ENCODE results near the gene RPEL1. TPM values are rescaled to one million over a fixed set of nuclear protein-coding genes. Genes with fewer than 3 reads are reported as not detected.

Gene RPEL1
- total RNA-seq, 2 donors from 2014 or later, result not detected

DNA sequence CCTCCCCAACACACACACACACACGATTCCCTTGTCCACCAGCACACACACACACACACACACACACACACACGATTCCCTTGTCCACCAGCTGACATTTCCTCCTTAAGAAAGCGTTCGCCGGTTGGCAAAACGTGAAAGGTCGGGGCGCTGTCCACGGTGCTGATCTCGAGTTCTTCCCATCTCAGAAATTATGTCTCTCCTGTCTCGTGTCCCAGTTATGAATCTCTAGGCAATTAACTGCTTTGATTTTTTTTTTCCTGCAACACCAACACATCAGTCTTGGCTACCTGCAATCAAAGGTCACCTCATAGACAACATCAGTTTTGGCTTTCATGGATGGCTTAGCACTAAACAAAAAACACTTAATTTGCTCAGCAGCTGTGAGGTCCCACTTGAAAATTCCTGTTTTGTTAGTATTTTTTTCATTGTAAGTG lies 33.2 kb downstream of the RPEL1 start:
- H3K4me1 ChIP-seq (ENCODE audit: control insufficient read depth in 1 of 2, low read depth in 2 of 2), result peaks cover 9 to 18% of the 10 kb centered on the region in 2 donors
- ATAC-seq (ENCODE audit: insufficient number of reproducible peaks, low FRiP score, low read depth) (no peak), DNase-seq (ENCODE audit: low spot score) (no peak)
- H3K4me3 ChIP-seq, result no peak overlapping the region
- H3K27me3 ChIP-seq (replicated peaks; ENCODE audit: insufficient read depth), result peaks cover 5% of the 10 kb centered on the region
- no peaks in the 10 kb centered on the region for H3K9me3 ChIP-seq
- no peaks in the 10 kb centered on the region for H3K36me3 ChIP-seq
- no peak overlapping the region for H3K27ac ChIP-seq
- TF ChIP-seq, protein P1, sequence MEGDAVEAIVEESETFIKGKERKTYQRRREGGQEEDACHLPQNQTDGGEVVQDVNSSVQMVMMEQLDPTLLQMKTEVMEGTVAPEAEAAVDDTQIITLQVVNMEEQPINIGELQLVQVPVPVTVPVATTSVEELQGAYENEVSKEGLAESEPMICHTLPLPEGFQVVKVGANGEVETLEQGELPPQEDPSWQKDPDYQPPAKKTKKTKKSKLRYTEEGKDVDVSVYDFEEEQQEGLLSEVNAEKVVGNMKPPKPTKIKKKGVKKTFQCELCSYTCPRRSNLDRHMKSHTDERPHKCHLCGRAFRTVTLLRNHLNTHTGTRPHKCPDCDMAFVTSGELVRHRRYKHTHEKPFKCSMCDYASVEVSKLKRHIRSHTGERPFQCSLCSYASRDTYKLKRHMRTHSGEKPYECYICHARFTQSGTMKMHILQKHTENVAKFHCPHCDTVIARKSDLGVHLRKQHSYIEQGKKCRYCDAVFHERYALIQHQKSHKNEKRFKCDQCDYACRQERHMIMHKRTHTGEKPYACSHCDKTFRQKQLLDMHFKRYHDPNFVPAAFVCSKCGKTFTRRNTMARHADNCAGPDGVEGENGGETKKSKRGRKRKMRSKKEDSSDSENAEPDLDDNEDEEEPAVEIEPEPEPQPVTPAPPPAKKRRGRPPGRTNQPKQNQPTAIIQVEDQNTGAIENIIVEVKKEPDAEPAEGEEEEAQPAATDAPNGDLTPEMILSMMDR (IDR thresholded peaks at IDR 0.05), result no peak

DNA sequence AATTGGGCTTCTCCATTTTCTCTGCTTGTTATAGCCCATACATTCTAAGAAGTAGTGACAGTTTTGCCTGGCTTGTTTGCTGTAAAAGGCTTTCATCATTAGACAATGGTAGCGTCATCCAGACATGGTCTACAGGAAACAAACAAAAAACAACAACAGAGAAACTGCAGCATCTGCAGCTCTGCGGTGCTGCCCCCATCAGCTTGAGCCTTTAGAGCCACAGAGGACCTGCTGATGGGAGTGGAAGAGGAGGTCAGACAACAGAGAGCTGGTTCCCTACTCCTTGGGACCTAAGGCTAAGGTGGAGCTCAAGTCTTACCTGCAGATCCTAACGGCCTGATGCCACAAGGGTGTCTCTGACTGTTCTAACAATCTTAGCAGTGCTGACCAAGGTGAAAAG lies 34.3 kb downstream of the RPEL1 start:
- H3K9me3 ChIP-seq, result no peaks in the 10 kb centered on the region
- H3K27me3 ChIP-seq (replicated peaks; ENCODE audit: insufficient read depth), result peaks cover 5% of the 10 kb centered on the region
- TF ChIP-seq, protein P1 (IDR thresholded peaks at IDR 0.05), result no peak
- H3K36me3 ChIP-seq, result no peaks in the 10 kb centered on the region
- H3K27ac ChIP-seq, result no peak overlapping the region
- peaks cover 9 to 16% of the 10 kb centered on the region in 2 donors for H3K4me1 ChIP-seq (ENCODE audit: control insufficient read depth in 1 of 2, low read depth in 2 of 2)
- DNase-seq (ENCODE audit: low spot score), result no peak
- no peak overlapping the region for H3K4me3 ChIP-seq
- no peak for ATAC-seq (ENCODE audit: insufficient number of reproducible peaks, low FRiP score, low read depth)

DNA sequence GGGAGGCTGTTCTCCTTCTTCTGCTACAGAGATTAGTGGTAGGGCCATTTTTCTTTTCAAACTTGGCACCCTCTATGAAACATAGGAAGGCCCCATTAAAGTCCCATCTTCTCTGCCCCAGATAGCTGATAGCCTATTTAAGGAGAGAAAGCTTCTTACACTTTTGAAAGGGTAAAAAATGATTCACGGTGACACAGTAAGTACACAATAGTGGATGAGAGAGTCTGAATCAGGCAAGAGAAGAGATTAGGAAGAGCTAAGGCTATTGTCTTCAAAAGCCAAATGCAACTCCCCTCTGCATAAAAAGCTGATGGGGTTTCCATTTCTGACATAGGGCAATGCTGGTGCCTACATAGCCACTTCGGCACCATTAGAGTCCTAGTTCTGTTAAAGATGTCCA lies 34.8 kb downstream of the RPEL1 start:
- no peak for DNase-seq (ENCODE audit: low spot score)
- peaks cover 5% of the 10 kb centered on the region for H3K27me3 ChIP-seq (replicated peaks; ENCODE audit: insufficient read depth)
- H3K4me3 ChIP-seq, result no peak overlapping the region
- H3K27ac ChIP-seq, result no peak overlapping the region
- TF ChIP-seq, protein P1 (IDR thresholded peaks at IDR 0.05), result no peak
- no peaks in the 10 kb centered on the region for H3K36me3 ChIP-seq
- H3K4me1 ChIP-seq (ENCODE audit: control insufficient read depth in 1 of 2, low read depth in 2 of 2), result peaks cover 9 to 16% of the 10 kb centered on the region in 2 donors
- ATAC-seq (ENCODE audit: insufficient number of reproducible peaks, low FRiP score, low read depth), result no peak
- H3K9me3 ChIP-seq, result no peaks in the 10 kb centered on the region

DNA sequence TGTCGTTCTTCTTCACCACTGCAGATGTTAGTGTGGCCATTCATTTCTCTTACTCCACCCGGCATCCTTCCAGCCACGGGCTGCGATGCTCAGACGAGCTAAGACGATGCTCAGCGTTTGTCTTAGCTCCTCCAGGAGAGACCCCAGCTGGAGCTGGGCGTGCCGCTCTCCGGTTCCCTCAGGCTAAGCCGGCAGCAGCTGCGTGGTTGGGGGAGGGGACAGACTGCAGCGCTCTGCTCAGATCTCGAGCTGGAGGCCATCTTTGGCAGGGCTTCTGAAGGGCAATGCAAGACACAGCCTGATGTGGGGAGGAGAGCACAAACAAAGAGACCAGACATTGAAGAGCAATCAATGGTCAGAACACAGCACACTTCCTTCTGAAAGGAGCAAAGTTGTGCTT lies 36.1 kb downstream of the RPEL1 start:
- Histone ChIP-seq H3K27me3 (replicated peaks; ENCODE audit: insufficient read depth) (peaks cover 5% of the 10 kb centered on the region), H3K27ac (no peak overlapping the region), H3K9me3 (no peaks in the 10 kb centered on the region), H3K4me1 (ENCODE audit: control insufficient read depth in 1 of 2, low read depth in 2 of 2) (peaks cover 9 to 14% of the 10 kb centered on the region in 2 donors), H3K4me3 (no peak overlapping the region), H3K36me3 (no peaks in the 10 kb centered on the region)
- TF ChIP-seq, protein P1 (IDR thresholded peaks at IDR 0.05), result no peak
- DNase-seq (ENCODE audit: low spot score), result no peak
- no peak for ATAC-seq (ENCODE audit: insufficient number of reproducible peaks, low FRiP score, low read depth)

DNA sequence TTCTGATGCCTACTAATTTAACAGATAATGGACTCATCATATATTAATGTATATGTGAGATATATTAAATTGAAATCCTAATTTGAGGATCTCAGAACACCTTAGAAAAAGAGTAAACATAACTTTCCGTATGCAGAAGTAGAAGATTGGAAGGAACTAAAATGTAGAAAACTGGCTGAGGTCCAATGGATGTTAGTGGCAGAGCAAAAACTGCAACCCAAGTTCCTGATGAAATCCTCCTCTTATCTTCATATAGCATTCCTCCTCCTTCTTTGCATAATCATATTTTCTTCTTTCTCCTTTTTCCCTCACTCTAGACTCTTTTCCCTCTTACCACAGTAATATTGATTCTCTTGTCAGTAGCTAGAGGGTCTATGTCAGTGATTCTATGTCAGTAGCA lies 37.3 kb downstream of the RPEL1 start:
- Histone ChIP-seq H3K4me1 (ENCODE audit: control insufficient read depth in 1 of 2, low read depth in 2 of 2) (peaks cover 0 to 2% of the 10 kb centered on the region in 2 donors), H3K27ac (no peak overlapping the region), H3K9me3 (no peaks in the 10 kb centered on the region), H3K27me3 (replicated peaks; ENCODE audit: insufficient read depth) (peaks cover 2% of the 10 kb centered on the region), H3K36me3 (no peaks in the 10 kb centered on the region), H3K4me3 (no peak overlapping the region)
- TF ChIP-seq, protein P1 (IDR thresholded peaks at IDR 0.05), result no peak
- no peak for DNase-seq (ENCODE audit: low spot score)
- no peak for ATAC-seq (ENCODE audit: insufficient number of reproducible peaks, low FRiP score, low read depth)

All from thoracic aorta (tissue), 2 donors.